DND-41 (cell line): ENCODE data around the gene PP2D1.
"Not testable (repeated sequence)": the region's sequence is repeated elsewhere in the genome, so short reads cannot be mapped to it uniquely, and the experiment has no call there.

Experiments
- ATAC-seq: fragments of 200-7000 bp; cut with Tn5 transposase; 3 replicates; pipeline ENCODE4 v1.9.1; 2021; ENCODE audit warnings: low read depth; ENCODE audit not compliant: insufficient read depth
- DNase-seq: peaks from one replicate; pipeline ENCODE4 v3.0.0-alpha.2; 2020
- H2AFZ ChIP-seq: 2 replicates; pipeline ENCODE4 v1.6.0; 2012; ENCODE audit warnings: low read depth, low read length
- H3K27ac ChIP-seq: 2 replicates; pipeline ENCODE4 v1.5.1; 2012; ENCODE audit warnings: low read length, inconsistent platforms
- H3K27me3 ChIP-seq: fragments of 200-600 bp; sonication (generic); 2 replicates; pipeline ENCODE4 v1.6.0; 2012; ENCODE audit warnings: low read length, mild to moderate bottlenecking, inconsistent platforms; ENCODE audit not compliant: insufficient read depth, poor library complexity
- H3K36me3 ChIP-seq: 2 replicates; pipeline ENCODE4 v1.5.1; 2012; ENCODE audit warnings: low read length, inconsistent platforms; ENCODE audit not compliant: insufficient read depth
- H3K4me1 ChIP-seq: 2 replicates; pipeline ENCODE4 v1.5.1; 2012; ENCODE audit warnings: mild to moderate bottlenecking, low read length; ENCODE audit not compliant: insufficient read depth
- H3K4me2 ChIP-seq: 2 replicates; pipeline ENCODE4 v1.6.0; 2012; ENCODE audit warnings: mild to moderate bottlenecking, moderate library complexity, low read length, inconsistent platforms; ENCODE audit not compliant: insufficient read depth
- H3K4me3 ChIP-seq, 2 experiments: fragments of 200-600 bp in 1 of 2; shearing (Covaris generic) in 1 of 2; 2 replicates each; pipeline ENCODE4 v1.5.1; 2012 to 2016; ENCODE audit warnings: inconsistent platforms in 2 of 2, low read length in 2 of 2, mild to moderate bottlenecking in 2 of 2, low read depth in 1 of 2, moderate library complexity in 1 of 2
- H3K79me2 ChIP-seq: 2 replicates; pipeline ENCODE4 v1.6.0; 2012; ENCODE audit warnings: low read length, inconsistent platforms; ENCODE audit not compliant: insufficient read depth
- H3K9ac ChIP-seq: 2 replicates; pipeline ENCODE4 v1.6.0; 2012; ENCODE audit warnings: low read depth, mild to moderate bottlenecking, inconsistent platforms, low read length, moderate library complexity
- H3K9me3 ChIP-seq: 2 replicates; pipeline ENCODE4 v1.5.1; 2012; ENCODE audit warnings: low read length, moderate library complexity, mild to moderate bottlenecking, inconsistent platforms; ENCODE audit not compliant: insufficient read depth, severe bottlenecking
- H4K20me1 ChIP-seq: 2 replicates; pipeline ENCODE4 v1.6.0; 2012; ENCODE audit warnings: low read length; ENCODE audit not compliant: insufficient read depth
- CTCF ChIP-seq: IDR thresholded peaks from 2 replicates; pipeline ENCODE4 v1.5.1; 2012; ENCODE audit warnings: borderline replicate concordance, low read length, moderate library complexity, mild to moderate bottlenecking; ENCODE audit not compliant: poor library complexity, severe bottlenecking; ENCODE audit errors: extremely low read depth
- EZH2 ChIP-seq: IDR thresholded peaks from 3 replicates; pipeline ENCODE4 v1.6.1; 2012; ENCODE audit warnings: borderline replicate concordance, low read depth, mild to moderate bottlenecking, moderate library complexity, low read length, inconsistent platforms; ENCODE audit not compliant: severe bottlenecking

Gene PP2D1

GRCh38 chr3:20035019-20035418, 23.0 kb upstream of the PP2D1 start:
- TF ChIP-seq EZH2, result no peak
- TF ChIP-seq CTCF, result no peak
- no peak for ATAC-seq
- no peak overlapping the region for H3K27ac ChIP-seq

DNA sequence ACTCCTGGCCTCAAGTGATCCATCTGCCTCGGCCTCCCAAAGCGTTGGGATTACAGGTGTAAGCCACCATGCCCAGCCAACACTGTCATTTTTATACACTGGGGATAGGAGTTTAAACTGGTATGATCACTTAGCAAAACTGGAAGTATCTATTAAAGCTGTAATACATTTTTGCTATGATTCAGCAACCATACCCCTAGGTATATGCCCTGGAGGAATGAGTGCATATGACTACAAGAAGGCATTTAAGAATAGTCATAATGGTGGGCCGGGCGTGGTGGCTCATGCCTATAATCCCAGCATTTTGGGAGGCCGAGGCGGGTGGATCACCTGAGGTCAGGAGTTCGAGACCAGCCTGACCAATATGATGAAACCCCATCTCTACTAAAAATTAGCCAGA, 19.9 kb upstream of the PP2D1 start:
- not testable (repeated sequence) for H3K9ac ChIP-seq, H2AFZ ChIP-seq, ATAC-seq, H3K9me3 ChIP-seq, H3K4me3 ChIP-seq, DNase-seq, H3K27me3 ChIP-seq, H3K79me2 ChIP-seq, H4K20me1 ChIP-seq, H3K4me2 ChIP-seq, H3K4me1 ChIP-seq, H3K27ac ChIP-seq, H3K36me3 ChIP-seq

More at GRCh38 chr3:20035019-20035418, 23.0 kb upstream of the PP2D1 start:
- Histone ChIP-seq H3K4me1 (peaks cover 12% of the 10 kb centered on the region), H3K27me3 (peaks cover 11% of the 10 kb centered on the region), H3K9ac (no peak overlapping the region), H4K20me1 (no peaks in the 10 kb centered on the region), H3K9me3 (no peaks in the 10 kb centered on the region), H3K4me3 (no peak overlapping the region), H3K4me2 (no peak overlapping the region), H3K36me3 (no peaks in the 10 kb centered on the region), H3K79me2 (no peaks in the 10 kb centered on the region), H2AFZ (no peak overlapping the region)
- no peak for DNase-seq

GRCh38 chr3:20028905-20029331, 16.9 kb upstream of the PP2D1 start:
- TF ChIP-seq CTCF (no peak), EZH2 (no peak)
- H4K20me1 ChIP-seq, result no peaks in the 10 kb centered on the region
- no peaks in the 10 kb centered on the region for H3K4me1 ChIP-seq
- H3K4me3 ChIP-seq, result no peak overlapping the region
- no peaks in the 10 kb centered on the region for H3K79me2 ChIP-seq
- no peaks in the 10 kb centered on the region for H3K9me3 ChIP-seq
- ATAC-seq (no peak), DNase-seq (no peak)
- no peak overlapping the region for H3K4me2 ChIP-seq
- no peak overlapping the region for H3K27ac ChIP-seq
- no peak overlapping the region for H2AFZ ChIP-seq
- H3K36me3 ChIP-seq, result no peaks in the 10 kb centered on the region
- H3K9ac ChIP-seq, result no peak overlapping the region
- H3K27me3 ChIP-seq, result no peaks in the 10 kb centered on the region

DNA sequence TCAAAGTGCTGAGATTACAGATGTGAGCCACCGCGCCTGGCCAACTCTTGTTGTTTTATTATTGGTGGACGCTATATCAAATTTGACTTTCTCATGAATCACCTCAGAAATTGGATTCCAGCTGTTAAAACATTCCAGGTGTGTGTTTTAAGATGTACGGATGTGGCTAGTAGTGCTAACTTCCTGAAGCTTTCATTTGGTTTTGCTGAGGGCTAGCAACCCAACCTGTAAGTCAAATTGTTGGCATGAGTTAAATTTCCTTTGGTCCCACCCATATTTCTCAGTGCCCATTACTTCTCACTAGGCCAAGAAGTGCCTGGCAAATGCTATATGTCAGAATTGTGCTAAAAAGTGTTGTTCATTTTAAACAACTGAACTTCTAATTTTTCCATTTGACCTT, 15.1 kb upstream of the PP2D1 start:
- Histone ChIP-seq H3K36me3 (no peaks in the 10 kb centered on the region), H2AFZ (no peak overlapping the region), H3K4me3 (no peak overlapping the region), H3K9ac (no peak overlapping the region), H3K27me3 (no peaks in the 10 kb centered on the region), H3K9me3 (no peaks in the 10 kb centered on the region), H4K20me1 (no peaks in the 10 kb centered on the region), H3K4me1 (no peaks in the 10 kb centered on the region), H3K27ac (no peak overlapping the region), H3K4me2 (no peak overlapping the region), H3K79me2 (no peaks in the 10 kb centered on the region)
- ATAC-seq, result no peak
- DNase-seq, result no peak
- TF ChIP-seq EZH2 (no peak), CTCF (no peak)
